H9 (cell line): Measurements from ENCODE around the gene KCTD7. TPM values are rescaled to one million over a fixed set of nuclear protein-coding genes. Genes with fewer than 3 reads are reported as not detected.

Source experiments
- DNase-seq: peaks from one replicate; pipeline ENCODE4 v3.0.0-alpha.2; 2017
- H2AFZ ChIP-seq: one replicate; pipeline ENCODE4 v1.6.1; 2013; ENCODE audit warnings: mild to moderate bottlenecking, low read length, control low read depth, moderate library complexity
- H2AK5ac ChIP-seq: 2 replicates; pipeline ENCODE4 v1.6.1; 2013; ENCODE audit warnings: low read length, control low read depth, mixed read lengths; ENCODE audit not compliant: insufficient read length
- H2BK120ac ChIP-seq: one replicate; pipeline ENCODE4 v1.6.1; 2013; ENCODE audit warnings: low read depth, mild to moderate bottlenecking, low read length, control low read depth, inconsistent platforms; ENCODE audit not compliant: poor library complexity, severe bottlenecking
- H2BK12ac ChIP-seq: 2 replicates; pipeline ENCODE4 v1.6.1; 2013; ENCODE audit warnings: low read length, control low read depth, mixed read lengths, low read depth; ENCODE audit not compliant: insufficient read length
- H2BK15ac ChIP-seq: 2 replicates; pipeline ENCODE4 v1.6.1; 2013; ENCODE audit warnings: low read depth, low read length, control low read depth
- H2BK20ac ChIP-seq: one replicate; pipeline ENCODE4 v1.6.1; 2013; ENCODE audit warnings: low read depth, mild to moderate bottlenecking, low read length, control low read depth, inconsistent platforms; ENCODE audit not compliant: poor library complexity, severe bottlenecking
- H2BK5ac ChIP-seq: 2 replicates; pipeline ENCODE4 v1.6.1; 2013; ENCODE audit warnings: low read length, control low read depth, mixed read lengths; ENCODE audit not compliant: insufficient read length
- H3K14ac ChIP-seq: 2 replicates; pipeline ENCODE4 v1.6.1; 2013; ENCODE audit warnings: low read length, control low read depth; ENCODE audit not compliant: insufficient read depth
- H3K18ac ChIP-seq: 2 replicates; pipeline ENCODE4 v1.6.1; 2013; ENCODE audit warnings: low read depth, mild to moderate bottlenecking, mixed read lengths, low read length, control low read depth; ENCODE audit not compliant: insufficient read length
- H3K23ac ChIP-seq: 2 replicates; pipeline ENCODE4 v1.6.1; 2013; ENCODE audit warnings: low read length, control low read depth, mixed read lengths, low read depth; ENCODE audit not compliant: insufficient read length
- H3K23me2 ChIP-seq: 2 replicates; pipeline ENCODE4 v1.6.1; 2013; ENCODE audit warnings: low read depth, mild to moderate bottlenecking, mixed read lengths, low read length, control low read depth; ENCODE audit not compliant: insufficient read length, poor library complexity, severe bottlenecking
- H3K27ac ChIP-seq: 2 replicates; pipeline ENCODE4 v1.5.1; 2013; ENCODE audit warnings: low read length, control low read depth, mixed read lengths, low read depth; ENCODE audit not compliant: insufficient read length
- H3K27me3 ChIP-seq: 2 replicates; pipeline ENCODE4 v1.6.1; 2013; ENCODE audit warnings: low read length, control low read depth, inconsistent platforms; ENCODE audit not compliant: insufficient read depth
- H3K4ac ChIP-seq: 2 replicates; pipeline ENCODE4 v1.6.1; 2013; ENCODE audit warnings: low read depth, mild to moderate bottlenecking, control low read depth, inconsistent platforms, low read length, moderate library complexity
- H3K4me1 ChIP-seq: 2 replicates; pipeline ENCODE4 v1.6.1; 2013; ENCODE audit warnings: low read length, control low read depth, inconsistent platforms; ENCODE audit not compliant: insufficient read depth
- H3K4me2 ChIP-seq: 2 replicates; pipeline ENCODE4 v1.6.1; 2013; ENCODE audit warnings: low read length, control low read depth, mixed read lengths; ENCODE audit not compliant: insufficient read length, insufficient read depth
- H3K56ac ChIP-seq: 2 replicates; pipeline ENCODE4 v1.6.1; 2013; ENCODE audit warnings: low read depth, mild to moderate bottlenecking, mixed read lengths, low read length, control low read depth; ENCODE audit not compliant: insufficient read length
- H3K79me1 ChIP-seq: 2 replicates; pipeline ENCODE4 v1.6.1; 2013; ENCODE audit warnings: low read depth, mild to moderate bottlenecking, moderate library complexity, low read length, control low read depth, inconsistent platforms; ENCODE audit not compliant: insufficient read depth, poor library complexity, severe bottlenecking
- H3K79me2 ChIP-seq: 2 replicates; pipeline ENCODE4 v1.6.1; 2013; ENCODE audit warnings: low read length, control low read depth, inconsistent platforms; ENCODE audit not compliant: insufficient read depth
- H3K9ac ChIP-seq: 2 replicates; pipeline ENCODE4 v1.6.1; 2013; ENCODE audit warnings: low read length, control low read depth, mixed read lengths; ENCODE audit not compliant: insufficient read length; ENCODE audit errors: extremely low read depth
- H3K9me3 ChIP-seq: one replicate; pipeline ENCODE4 v1.6.1; 2013; ENCODE audit warnings: low read depth, low read length, inconsistent platforms; ENCODE audit not compliant: control insufficient read depth
- H3T11ph ChIP-seq: one replicate; pipeline ENCODE4 v1.6.1; 2013; ENCODE audit warnings: mild to moderate bottlenecking, low read length, control low read depth, inconsistent platforms
- H4K20me1 ChIP-seq: one replicate; pipeline ENCODE4 v1.6.1; 2013; ENCODE audit not compliant: control insufficient read depth, insufficient read length, insufficient read depth
- H4K5ac ChIP-seq: 2 replicates; pipeline ENCODE4 v1.6.1; 2013; ENCODE audit warnings: low read depth, mild to moderate bottlenecking, mixed read lengths, low read length, control low read depth; ENCODE audit not compliant: insufficient read length
- H4K8ac ChIP-seq: replicated peaks from 2 replicates; pipeline ENCODE4 v1.6.1; 2013; ENCODE audit warnings: low read length, control low read depth, mixed read lengths, low read depth; ENCODE audit not compliant: insufficient read length
- H4K91ac ChIP-seq: 2 replicates; pipeline ENCODE4 v1.6.1; 2013; ENCODE audit warnings: low read depth, mild to moderate bottlenecking, moderate library complexity, mixed read lengths, low read length, control low read depth; ENCODE audit not compliant: insufficient read length
- H3K27ac Mint-ChIP-seq, 3 experiments: 2 replicates in 2 of 3; 3 replicates in 1 of 3; pipeline ENCODE4 v1.8.0; 2020 to 2021; ENCODE audit warnings: mixed read lengths in 3 of 3, mild to moderate bottlenecking in 1 of 3, moderate library complexity in 1 of 3
- H3K27me3 Mint-ChIP-seq: 2 replicates; pipeline ENCODE4 v1.8.0; 2021; ENCODE audit warnings: low read depth, mild to moderate bottlenecking, moderate library complexity, mixed read lengths
- H3K36me3 Mint-ChIP-seq, 3 experiments: 2 replicates in 2 of 3; 3 replicates in 1 of 3; pipeline ENCODE4 v1.8.0; 2020 to 2021; ENCODE audit warnings: low read depth in 3 of 3, mixed read lengths in 3 of 3; ENCODE audit not compliant: insufficient read depth in 1 of 3
- H3K4me1 Mint-ChIP-seq, 2 experiments: 2 replicates each; pipeline ENCODE4 v1.8.0; 2020; ENCODE audit warnings: mixed read lengths in 2 of 2
- H3K4me3 Mint-ChIP-seq, 2 experiments: 2 replicates in 1 of 2; 3 replicates in 1 of 2; pipeline ENCODE4 v1.8.0; 2020 to 2021; ENCODE audit warnings: mild to moderate bottlenecking in 2 of 2, mixed read lengths in 2 of 2, moderate library complexity in 1 of 2
- H3K9me3 Mint-ChIP-seq, 2 experiments: 2 replicates in 1 of 2; 3 replicates in 1 of 2; pipeline ENCODE4 v1.8.0; 2020; ENCODE audit warnings: mild to moderate bottlenecking in 2 of 2, mixed read lengths in 2 of 2, moderate library complexity in 1 of 2
- CTCF ChIP-seq: fragments of 200-600 bp; sonication (generic); conservative IDR thresholded peaks from 3 replicates; pipeline ENCODE4 v1.8.0; 2021; ENCODE audit warnings: antibody characterized with exemption, mild to moderate bottlenecking
- WGBS: extraction: QIAGEN DNeasy Blood & Tissue Kit; methylation state at CpG from one replicate; pipeline ENCODE4 v1.1.7; 2013; ENCODE audit warnings: missing lambda C conversion rate, low lambda C conversion rate, mixed read lengths; ENCODE audit not compliant: insufficient read length; ENCODE audit errors: extremely low coverage; 5-methylcytosine and 5-hydroxymethylcytosine counted together
- total RNA-seq: library from RNA; stranded (reverse); gene quantifications from 2 replicates; pipeline ENCODE4 v1.2.1, GENCODE V29; 2021

KCTD7 gene
- total RNA-seq, 1 experiment from 2014 or later = 8.9 TPM

- Histone ChIP-seq H3K18ac (no peak overlapping the region), H3K79me2 (no peaks in the 10 kb centered on the region), H3K9ac (no peak overlapping the region), H4K8ac (no peak overlapping the region), H3T11ph (no peak overlapping the region), H3K4me2 (no peak overlapping the region), H2BK5ac (no peak overlapping the region), H3K14ac (no peak overlapping the region), H2AK5ac (no peak overlapping the region), H3K56ac (no peak overlapping the region), H2BK12ac (no peak overlapping the region), H3K27me3 (no peaks in the 10 kb centered on the region), H3K4ac (no peak overlapping the region), H3K23me2 (no peaks in the 10 kb centered on the region), H2BK120ac (no peak overlapping the region), H2BK20ac (no peak overlapping the region), H4K20me1 (no peaks in the 10 kb centered on the region), H4K91ac (no peak overlapping the region), H3K9me3 (no peaks in the 10 kb centered on the region), H2BK15ac (no peak overlapping the region), H2AFZ (no peak overlapping the region), H3K4me1 (peaks cover 2% of the 10 kb centered on the region; the same call in 1 of the 2 replicates), H3K23ac (no peak overlapping the region), H3K79me1 (no peaks in the 10 kb centered on the region), H4K5ac (no peak overlapping the region), H3K27ac (no peak overlapping the region)
- Mint-ChIP-seq H3K9me3 (no peaks in the 10 kb centered on the region; a peak in 1 of 5 replicates), H3K36me3 (no peaks in the 10 kb centered on the region; a peak in 1 of 7 replicates), H3K27me3 (no peaks in the 10 kb centered on the region), H3K4me1 (peaks cover 9 to 11% of the 10 kb centered on the region in 2 experiments), H3K4me3 (no peak overlapping the region), H3K27ac (no peak overlapping the region)
- DNase-seq = no peak
- TF ChIP-seq CTCF = no peak
- no CpG with 5 or more reads among the region's 1 CpG for WGBS
Observed at GRCh38 chr7:66604198-66604597, 24.5 kb upstream of the KCTD7 start.
